ENCODE results near the gene ZFP30. TPM values are rescaled to one million over a fixed set of nuclear protein-coding genes. Genes with fewer than 3 reads are reported as not detected.

ZFP30 gene
- total and polyA plus RNA-seq, 2 experiments from 2014 or later, result 2.1 to 6.3 TPM

GRCh38 chr19:37691881-37692504, 36.7 kb upstream of the ZFP30 start:
- H3K36me3 ChIP-seq (ENCODE audit: insufficient read depth), result no peaks in the 10 kb centered on the region
- no peaks in the 10 kb centered on the region for H3F3A ChIP-seq (replicated peaks; ENCODE audit: low read depth)
- ATAC-seq (peak; percentile 92), DNase-seq (ENCODE audit: low spot score) (peak; percentile 93)
- H4K20me1 ChIP-seq (replicated peaks; ENCODE audit: insufficient read depth), result no peaks in the 10 kb centered on the region
- Mint-ChIP-seq H3K9me3 (peaks cover 13% of the 10 kb centered on the region; the same call in 2 of the 3 replicates), H3K4me1 (peaks cover 11% of the 10 kb centered on the region), H3K27me3 (ENCODE audit: insufficient read depth, low read depth, poor library complexity) (peaks cover 44% of the 10 kb centered on the region), H3K4me3 (peak overlapping the region; percentile 91), H3K27ac (no peak overlapping the region), H3K36me3 (ENCODE audit: low read depth) (peaks cover 10% of the 10 kb centered on the region)
- H3K9me2 ChIP-seq (ENCODE audit: insufficient read depth), result no peaks in the 10 kb centered on the region
- H3K4me2 ChIP-seq, result peak overlapping the region; percentile 84
- H2AFZ ChIP-seq, result peak overlapping the region; percentile 97
- H3K4me1 ChIP-seq (ENCODE audit: insufficient read depth), result peaks cover 5% of the 10 kb centered on the region
- TF ChIP-seq CTCF (conservative IDR thresholded peaks at IDR 0.05; ENCODE audit: low read depth in 2 of 2), result peak in 1 of 2 experiments; percentile 22; a peak in 1 of 4 replicates
- no peak for TF ChIP-seq ZNF331 (CRISPR knock-in tag; IDR thresholded peaks at IDR 0.05; ENCODE audit: low read depth)
- 0 out of 2 replicates have a peak, but pooled peaks have one; percentile 39 for TF ChIP-seq ETS1 (IDR thresholded peaks at IDR 0.05)
- TF ChIP-seq POLR2AphosphoS5 (IDR thresholded peaks at IDR 0.05; ENCODE audit: low read depth), result peak; percentile 38; the same call in 1 of the 2 replicates
- peak; percentile 65 for TF ChIP-seq CREB1 (CRISPR knock-in tag; IDR thresholded peaks at IDR 0.05; ENCODE audit: low read depth)
- peaks cover 45% of the 10 kb centered on the region for H3K27me3 ChIP-seq (ENCODE audit: insufficient read depth)
- H3K27ac ChIP-seq (ENCODE audit: low read depth), result no peak overlapping the region
- H3K4me3 ChIP-seq, result peak overlapping the region; percentile 68
- H3K79me2 ChIP-seq (replicated peaks; ENCODE audit: insufficient read depth), result no peaks in the 10 kb centered on the region

- DNase-seq (ENCODE audit: low spot score), result no peak
- Histone ChIP-seq H3K79me2 (replicated peaks; ENCODE audit: insufficient read depth) (no peaks in the 10 kb centered on the region), H3K4me2 (no peak overlapping the region), H3K4me1 (ENCODE audit: insufficient read depth) (no peaks in the 10 kb centered on the region), H4K20me1 (replicated peaks; ENCODE audit: insufficient read depth) (no peaks in the 10 kb centered on the region), H2AFZ (no peak overlapping the region), H3K9me2 (ENCODE audit: insufficient read depth) (no peaks in the 10 kb centered on the region), H3K27me3 (ENCODE audit: insufficient read depth) (no peaks in the 10 kb centered on the region), H3K27ac (ENCODE audit: low read depth) (no peak overlapping the region), H3F3A (replicated peaks; ENCODE audit: low read depth) (no peaks in the 10 kb centered on the region), H3K36me3 (ENCODE audit: insufficient read depth) (no peaks in the 10 kb centered on the region; the same call in 1 of the 2 replicates), H3K4me3 (no peak overlapping the region)
- no peak overlapping the region for H3K27ac Mint-ChIP-seq
- no peaks in the 10 kb centered on the region for H3K27me3 Mint-ChIP-seq (ENCODE audit: insufficient read depth, low read depth, poor library complexity)
- H3K4me1 Mint-ChIP-seq, result no peaks in the 10 kb centered on the region; the same call in 2 of the 3 replicates
- H3K9me3 Mint-ChIP-seq, result peaks cover 56% of the 10 kb centered on the region
- no peak for ATAC-seq
- H3K4me3 Mint-ChIP-seq, result no peak overlapping the region
- H3K36me3 Mint-ChIP-seq (ENCODE audit: low read depth), result peaks cover 16% of the 10 kb centered on the region
- TF ChIP-seq ETS1 (IDR thresholded peaks at IDR 0.05) (no peak), ZNF462 (CRISPR knock-in tag; IDR thresholded peaks at IDR 0.05) (no peak), ZNF114 (CRISPR knock-in tag; IDR thresholded peaks at IDR 0.05) (no peak), STAT1 (IDR thresholded peaks at IDR 0.05; ENCODE audit: unreplicated experiment) (no peak), POLR2AphosphoS5 (IDR thresholded peaks at IDR 0.05; ENCODE audit: low read depth) (no peak)
These were observed 28.3 kb upstream of the ZFP30 start for GRCh38 chr19:37683520-37683919.
